DND-41 (cell line): ENCODE measurements around the gene MAGEC3.
"Not testable (repeated sequence)": the region's sequence is repeated elsewhere in the genome, so short reads cannot be mapped to it uniquely, and the experiment has no call there.

Experiments
- ATAC-seq: fragments of 200-7000 bp; cut with Tn5 transposase; 3 replicates; pipeline ENCODE4 v1.9.1; 2021; ENCODE audit warnings: low read depth; ENCODE audit not compliant: insufficient read depth
- DNase-seq: peaks from one replicate; pipeline ENCODE4 v3.0.0-alpha.2; 2020
- H2AFZ ChIP-seq: 2 replicates; pipeline ENCODE4 v1.6.0; 2012; ENCODE audit warnings: low read depth, low read length
- H3K27ac ChIP-seq: 2 replicates; pipeline ENCODE4 v1.5.1; 2012; ENCODE audit warnings: low read length, inconsistent platforms
- H3K27me3 ChIP-seq: fragments of 200-600 bp; sonication (generic); 2 replicates; pipeline ENCODE4 v1.6.0; 2012; ENCODE audit warnings: low read length, mild to moderate bottlenecking, inconsistent platforms; ENCODE audit not compliant: insufficient read depth, poor library complexity
- H3K36me3 ChIP-seq: 2 replicates; pipeline ENCODE4 v1.5.1; 2012; ENCODE audit warnings: low read length, inconsistent platforms; ENCODE audit not compliant: insufficient read depth
- H3K4me1 ChIP-seq: 2 replicates; pipeline ENCODE4 v1.5.1; 2012; ENCODE audit warnings: mild to moderate bottlenecking, low read length; ENCODE audit not compliant: insufficient read depth
- H3K4me2 ChIP-seq: 2 replicates; pipeline ENCODE4 v1.6.0; 2012; ENCODE audit warnings: mild to moderate bottlenecking, moderate library complexity, low read length, inconsistent platforms; ENCODE audit not compliant: insufficient read depth
- H3K4me3 ChIP-seq, 2 experiments: fragments of 200-600 bp in 1 of 2; shearing (Covaris generic) in 1 of 2; 2 replicates each; pipeline ENCODE4 v1.5.1; 2012 to 2016; ENCODE audit warnings: inconsistent platforms in 2 of 2, low read length in 2 of 2, mild to moderate bottlenecking in 2 of 2, low read depth in 1 of 2, moderate library complexity in 1 of 2
- H3K79me2 ChIP-seq: 2 replicates; pipeline ENCODE4 v1.6.0; 2012; ENCODE audit warnings: low read length, inconsistent platforms; ENCODE audit not compliant: insufficient read depth
- H3K9ac ChIP-seq: 2 replicates; pipeline ENCODE4 v1.6.0; 2012; ENCODE audit warnings: low read depth, mild to moderate bottlenecking, inconsistent platforms, low read length, moderate library complexity
- H3K9me3 ChIP-seq: 2 replicates; pipeline ENCODE4 v1.5.1; 2012; ENCODE audit warnings: low read length, moderate library complexity, mild to moderate bottlenecking, inconsistent platforms; ENCODE audit not compliant: insufficient read depth, severe bottlenecking
- H4K20me1 ChIP-seq: 2 replicates; pipeline ENCODE4 v1.6.0; 2012; ENCODE audit warnings: low read length; ENCODE audit not compliant: insufficient read depth
- CTCF ChIP-seq: IDR thresholded peaks from 2 replicates; pipeline ENCODE4 v1.5.1; 2012; ENCODE audit warnings: borderline replicate concordance, low read length, moderate library complexity, mild to moderate bottlenecking; ENCODE audit not compliant: poor library complexity, severe bottlenecking; ENCODE audit errors: extremely low read depth
- EZH2 ChIP-seq: IDR thresholded peaks from 3 replicates; pipeline ENCODE4 v1.6.1; 2012; ENCODE audit warnings: borderline replicate concordance, low read depth, mild to moderate bottlenecking, moderate library complexity, low read length, inconsistent platforms; ENCODE audit not compliant: severe bottlenecking

Gene MAGEC3

GRCh38 chrX:141857479-141857878 is 19.4 kb downstream of the MAGEC3 start:
- Histone ChIP-seq H3K27me3 (no peaks in the 10 kb centered on the region), H3K9ac (no peak overlapping the region), H3K36me3 (no peaks in the 10 kb centered on the region), H3K4me3 (no peak overlapping the region), H3K27ac (no peak overlapping the region), H2AFZ (no peak overlapping the region), H3K4me2 (no peak overlapping the region), H4K20me1 (no peaks in the 10 kb centered on the region), H3K9me3 (no peaks in the 10 kb centered on the region), H3K4me1 (no peaks in the 10 kb centered on the region), H3K79me2 (no peaks in the 10 kb centered on the region)
- no peak for DNase-seq
- no peak for TF ChIP-seq CTCF
- no peak for TF ChIP-seq EZH2
- ATAC-seq = no peak

- Histone ChIP-seq H4K20me1 (no peaks in the 10 kb centered on the region), H3K79me2 (no peaks in the 10 kb centered on the region), H3K9ac (no peak overlapping the region), H3K4me3 (no peak overlapping the region), H3K9me3 (no peaks in the 10 kb centered on the region), H3K27me3 (no peaks in the 10 kb centered on the region), H3K4me1 (no peaks in the 10 kb centered on the region), H3K4me2 (no peak overlapping the region), H3K36me3 (no peaks in the 10 kb centered on the region), H3K27ac (no peak overlapping the region), H2AFZ (no peak overlapping the region)
- ATAC-seq (no peak), DNase-seq (no peak)
- no peak for TF ChIP-seq EZH2
- no peak for TF ChIP-seq CTCF
Observed at GRCh38 chrX:141879616-141880015, 41.5 kb downstream of the MAGEC3 start.

GRCh38 chrX:141888811-141889210 is 50.7 kb downstream of the MAGEC3 start:
- not testable (repeated sequence) for H3K27ac ChIP-seq, H3K4me2 ChIP-seq, H3K4me1 ChIP-seq, H4K20me1 ChIP-seq, H3K9me3 ChIP-seq, H2AFZ ChIP-seq, H3K9ac ChIP-seq, H3K79me2 ChIP-seq, ATAC-seq, DNase-seq, H3K4me3 ChIP-seq, H3K27me3 ChIP-seq, H3K36me3 ChIP-seq

GRCh38 chrX:141894733-141895132 is 56.6 kb downstream of the MAGEC3 start:
- H3K9ac ChIP-seq = no peak overlapping the region
- no peak overlapping the region for H3K4me2 ChIP-seq
- no peak for TF ChIP-seq CTCF
- TF ChIP-seq EZH2 = no peak
- DNase-seq (no peak), ATAC-seq (no peak)
- H4K20me1 ChIP-seq = no peaks in the 10 kb centered on the region
- no peaks in the 10 kb centered on the region for H3K4me1 ChIP-seq
- no peaks in the 10 kb centered on the region for H3K36me3 ChIP-seq
- H2AFZ ChIP-seq = no peak overlapping the region
- H3K27ac ChIP-seq = no peak overlapping the region
- H3K4me3 ChIP-seq = no peak overlapping the region
- H3K9me3 ChIP-seq = no peaks in the 10 kb centered on the region
- H3K27me3 ChIP-seq = no peaks in the 10 kb centered on the region
- H3K79me2 ChIP-seq = no peaks in the 10 kb centered on the region
